PC-3 (cell line): ENCODE results near the gene LSM12. TPM values are rescaled to one million over a fixed set of nuclear protein-coding genes. Genes with fewer than 3 reads are reported as not detected.

Experiments
- ATAC-seq: fragments of 200-7000 bp; cut with Tn5 transposase; 2 replicates; pipeline ENCODE4 v1.9.1; 2020; ENCODE audit warnings: mild to moderate bottlenecking, moderate library complexity
- BruUV-seq: library from RNA; stranded (reverse); fragments of 400-500 nt; replicated peaks from 2 replicates; lab custom pipeline; 2021; lab: Mats Ljungman, UMichigan
- CTCF ChIA-PET: fragments of 300-600 bp; sonication (Branson Sonifier 250); formaldehyde crosslinking; loops from one replicate; lab custom pipeline; 2022; ENCODE audit warnings: antibody characterized with exemption; lab: Charles Lee
- POLR2A ChIA-PET: fragments of 300-600 bp; sonication (Branson Sonifier 250); formaldehyde crosslinking; loops from one replicate; lab custom pipeline; 2022; ENCODE audit warnings: antibody characterized with exemption; ENCODE audit not compliant: unreplicated experiment; lab: Charles Lee
- DNase-seq: peaks from one replicate; pipeline ENCODE4 v3.0.0-alpha.2; 2015
- H2AFZ ChIP-seq: fragments of 300-600 bp; sonication (generic); 2 replicates; pipeline ENCODE4 v1.6.0; 2016; ENCODE audit warnings: antibody characterized with exemption, low read length
- H3F3A ChIP-seq: fragments of 300-600 bp; sonication (generic); one replicate; pipeline ENCODE4 v1.6.0; 2017; ENCODE audit warnings: antibody characterized with exemption, low read length, control low read depth, mild to moderate bottlenecking; ENCODE audit not compliant: unreplicated experiment
- H3K27ac ChIP-seq: fragments of 300-600 bp; sonication (generic); 2 replicates; pipeline ENCODE4 v1.5.1; 2016; ENCODE audit warnings: mild to moderate bottlenecking, low read length
- H3K27me3 ChIP-seq: fragments of 300-600 bp; sonication (generic); 2 replicates; pipeline ENCODE4 v1.6.1; 2016; ENCODE audit warnings: low read length, mixed read lengths
- H3K36me3 ChIP-seq: fragments of 300-600 bp; sonication (generic); 2 replicates; pipeline ENCODE4 v1.6.1; 2016; ENCODE audit warnings: low read depth, mixed run types, low read length, mixed read lengths
- H3K4me1 ChIP-seq: fragments of 300-600 bp; sonication (generic); 2 replicates; pipeline ENCODE4 v1.5.1; 2016; ENCODE audit warnings: low read length; ENCODE audit not compliant: insufficient read depth
- H3K4me2 ChIP-seq: fragments of 300-600 bp; sonication (generic); 2 replicates; pipeline ENCODE4 v1.6.0; 2016; ENCODE audit warnings: low read length
- H3K4me3 ChIP-seq: fragments of 300-600 bp; sonication (generic); 2 replicates; pipeline ENCODE4 v1.5.1; 2016; ENCODE audit warnings: mild to moderate bottlenecking, low read length, mixed read lengths
- H3K79me2 ChIP-seq: fragments of 300-600 bp; sonication (generic); 2 replicates; pipeline ENCODE4 v1.6.1; 2017; ENCODE audit warnings: low read length, mixed read lengths
- H3K9ac ChIP-seq: fragments of 300-600 bp; sonication (generic); 2 replicates; pipeline ENCODE4 v1.6.0; 2016; ENCODE audit warnings: mild to moderate bottlenecking, low read length
- H3K9me2 ChIP-seq: fragments of 300-600 bp; sonication (generic); replicated peaks from 2 replicates; pipeline ENCODE4 v1.6.1; 2016; ENCODE audit warnings: mixed run types, low read length, mixed read lengths
- H3K9me3 ChIP-seq: fragments of 300-600 bp; sonication (generic); 2 replicates; pipeline ENCODE4 v1.6.1; 2016; ENCODE audit warnings: low read length, mixed read lengths
- H4K20me1 ChIP-seq: fragments of 300-600 bp; sonication (generic); 2 replicates; pipeline ENCODE4 v1.6.1; 2016; ENCODE audit warnings: low read length, mixed read lengths
- EZH2 ChIP-seq: fragments of 300-600 bp; sonication (generic); IDR thresholded peaks from one replicate; pipeline ENCODE4 v1.6.1; 2017; ENCODE audit warnings: antibody characterized with exemption, mild to moderate bottlenecking, low read length; ENCODE audit not compliant: unreplicated experiment
- EZH2phosphoT487 ChIP-seq: fragments of 300-600 bp; sonication (generic); IDR thresholded peaks from 2 replicates; pipeline ENCODE4 v1.6.1; 2018; ENCODE audit warnings: mild to moderate bottlenecking, antibody characterized with exemption, low read length, borderline replicate concordance
- intact Hi-C: fragments of 100-400 bp; cut with micrococcal nuclease; formaldehyde crosslinking; loops from 2 replicates; pipeline ENCODE4 v1.9.0; 2023
- total RNA-seq: library from RNA; depleted of rRNA; stranded (reverse); fragments of >200 nt; gene quantifications from 2 replicates; pipeline ENCODE4 v1.2.3, GENCODE V29; 2014
- TF ChIP-seq, protein P1 (sequence below): fragments of 300-600 bp; sonication (generic); conservative IDR thresholded peaks from 2 replicates; pipeline ENCODE4 v1.5.1; 2017; ENCODE audit warnings: antibody characterized with exemption, low read depth, mild to moderate bottlenecking, low read length

The LSM12 gene
- total RNA-seq, 1 experiment from 2014 or later: 118 TPM

DNA sequence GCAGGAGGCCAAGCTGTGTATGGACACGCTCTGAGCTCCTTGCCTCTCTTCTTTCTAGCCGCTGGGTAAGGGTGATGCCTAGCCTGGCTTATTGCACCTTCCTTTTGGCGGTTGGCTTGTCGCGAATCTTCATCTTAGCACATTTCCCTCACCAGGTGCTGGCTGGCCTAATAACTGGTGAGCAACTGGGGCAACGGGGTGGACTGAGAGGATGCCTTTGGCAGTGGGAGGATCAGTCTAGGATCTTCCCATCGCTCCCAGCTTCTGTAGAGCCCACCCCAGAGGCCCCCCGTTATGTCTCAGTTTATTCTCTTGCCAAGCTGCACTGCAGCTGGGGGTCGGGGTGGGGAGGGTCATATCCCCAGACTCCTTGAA, 8.4 kb upstream of the LSM12 start:
- no TSS peak for BruUV-seq
- no peaks in the 10 kb centered on the region for H3F3A ChIP-seq
- no peak overlapping the region for H3K4me2 ChIP-seq
- H3K9ac ChIP-seq: no peak overlapping the region
- no peak for DNase-seq
- TF ChIP-seq EZH2 (no peak), EZH2phosphoT487 (no peak)
- TF ChIP-seq, protein P1, sequence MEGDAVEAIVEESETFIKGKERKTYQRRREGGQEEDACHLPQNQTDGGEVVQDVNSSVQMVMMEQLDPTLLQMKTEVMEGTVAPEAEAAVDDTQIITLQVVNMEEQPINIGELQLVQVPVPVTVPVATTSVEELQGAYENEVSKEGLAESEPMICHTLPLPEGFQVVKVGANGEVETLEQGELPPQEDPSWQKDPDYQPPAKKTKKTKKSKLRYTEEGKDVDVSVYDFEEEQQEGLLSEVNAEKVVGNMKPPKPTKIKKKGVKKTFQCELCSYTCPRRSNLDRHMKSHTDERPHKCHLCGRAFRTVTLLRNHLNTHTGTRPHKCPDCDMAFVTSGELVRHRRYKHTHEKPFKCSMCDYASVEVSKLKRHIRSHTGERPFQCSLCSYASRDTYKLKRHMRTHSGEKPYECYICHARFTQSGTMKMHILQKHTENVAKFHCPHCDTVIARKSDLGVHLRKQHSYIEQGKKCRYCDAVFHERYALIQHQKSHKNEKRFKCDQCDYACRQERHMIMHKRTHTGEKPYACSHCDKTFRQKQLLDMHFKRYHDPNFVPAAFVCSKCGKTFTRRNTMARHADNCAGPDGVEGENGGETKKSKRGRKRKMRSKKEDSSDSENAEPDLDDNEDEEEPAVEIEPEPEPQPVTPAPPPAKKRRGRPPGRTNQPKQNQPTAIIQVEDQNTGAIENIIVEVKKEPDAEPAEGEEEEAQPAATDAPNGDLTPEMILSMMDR: no peak
- H3K4me1 ChIP-seq: peaks cover 17% of the 10 kb centered on the region
- no peak overlapping the region for H3K27ac ChIP-seq
- H3K79me2 ChIP-seq: peaks cover 25% of the 10 kb centered on the region
- H3K36me3 ChIP-seq: peaks cover 19% of the 10 kb centered on the region
- H3K27me3 ChIP-seq: no peaks in the 10 kb centered on the region
- no peak for ATAC-seq
- intact Hi-C loops: loop anchor here (10.0 kb wide), 1 partner anchor 110 kb away; the partner anchor contains the start of gene TMUB2
- no peaks in the 10 kb centered on the region for H3K9me2 ChIP-seq
- CTCF ChIA-PET: no interaction called here
- POLR2A ChIA-PET: interaction anchor here (0.8 kb wide), 1 partner anchor 9 kb away, joined by 4 read pairs; no protein-coding TSS in a partner anchor
- no peak overlapping the region for H2AFZ ChIP-seq
- H3K9me3 ChIP-seq: no peaks in the 10 kb centered on the region
- no peak overlapping the region for H3K4me3 ChIP-seq
- no peaks in the 10 kb centered on the region for H4K20me1 ChIP-seq

DNA sequence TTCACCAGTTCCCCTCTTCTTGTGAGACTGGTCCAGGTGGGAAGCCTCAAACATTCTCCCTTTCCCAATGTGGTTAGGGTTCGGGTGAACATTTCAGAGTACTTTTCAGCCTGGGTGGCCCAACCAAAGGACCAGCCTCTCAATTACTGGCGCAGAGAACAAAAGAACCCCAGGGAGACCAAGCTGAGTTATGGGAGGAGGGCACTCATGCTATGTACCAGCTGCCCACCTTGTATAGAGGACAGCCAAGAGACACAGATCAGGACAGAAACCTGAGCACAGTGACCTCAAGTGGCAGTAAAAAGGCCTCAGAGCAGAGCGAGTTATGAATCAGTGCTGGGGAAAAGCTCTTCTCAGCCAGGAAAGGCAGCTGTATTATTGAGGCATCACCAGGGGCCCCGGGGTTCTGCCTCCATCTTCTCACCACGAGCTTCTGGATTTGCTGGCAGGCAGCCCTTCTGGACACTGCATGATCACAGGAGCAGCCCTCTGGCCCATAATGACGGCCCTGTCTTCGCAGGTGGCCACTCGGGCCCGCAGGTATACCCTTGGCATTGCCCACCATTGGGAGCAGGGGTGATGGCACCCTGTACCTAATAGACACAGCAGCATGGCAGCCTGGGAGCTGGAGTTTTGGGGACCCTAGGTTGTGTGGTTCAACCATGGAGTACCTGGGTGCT, 7.9 kb upstream of the LSM12 start:
- no peak overlapping the region for H3K4me3 ChIP-seq
- H2AFZ ChIP-seq: no peak overlapping the region
- intact Hi-C loops: loop anchor here (10.0 kb wide), 1 partner anchor 110 kb away; the partner anchor contains the start of gene TMUB2
- CTCF ChIA-PET: no interaction called here
- H4K20me1 ChIP-seq: no peaks in the 10 kb centered on the region
- DNase-seq: no peak
- no peak overlapping the region for H3K9ac ChIP-seq
- POLR2A ChIA-PET: interaction anchor here (0.8 kb wide), 1 partner anchor 10 kb away, joined by 4 read pairs; no protein-coding TSS in a partner anchor
- H3K27ac ChIP-seq: no peak overlapping the region
- no peak overlapping the region for H3K4me2 ChIP-seq
- H3K9me3 ChIP-seq: no peaks in the 10 kb centered on the region
- no peaks in the 10 kb centered on the region for H3K9me2 ChIP-seq
- TF ChIP-seq EZH2 (no peak), EZH2phosphoT487 (no peak)
- TF ChIP-seq, protein P1: no peak
- no peaks in the 10 kb centered on the region for H3F3A ChIP-seq
- ATAC-seq: no peak
- H3K79me2 ChIP-seq: peaks cover 25% of the 10 kb centered on the region
- BruUV-seq: no TSS peak
- peaks cover 19% of the 10 kb centered on the region for H3K36me3 ChIP-seq
- H3K27me3 ChIP-seq: no peaks in the 10 kb centered on the region
- peaks cover 18% of the 10 kb centered on the region for H3K4me1 ChIP-seq

DNA sequence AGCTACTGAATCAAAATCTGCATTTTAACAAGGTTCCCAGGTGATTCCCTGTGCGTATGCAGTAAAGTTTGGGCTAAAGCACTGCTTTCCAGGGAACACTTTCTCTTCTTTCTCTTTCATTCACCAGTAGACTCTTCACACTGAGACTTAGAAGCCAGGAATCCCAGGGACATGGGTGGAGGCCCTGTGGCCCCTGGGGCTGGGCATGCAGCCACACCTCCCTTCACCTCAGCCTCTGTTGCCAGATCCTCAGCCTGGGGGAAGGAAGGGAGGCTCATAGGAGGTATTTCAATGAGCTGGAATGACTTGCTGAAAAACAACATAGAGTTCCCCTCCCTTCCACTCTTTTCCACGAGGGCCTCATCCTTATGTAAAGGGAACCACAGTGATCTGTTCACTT, 5.3 kb upstream of the LSM12 start:
- peak; percentile 41 for DNase-seq
- peak overlapping the region; percentile 85 for H3K27ac ChIP-seq
- H3K4me2 ChIP-seq: peak overlapping the region; percentile 88
- H3F3A ChIP-seq: no peaks in the 10 kb centered on the region
- intact Hi-C loops: loop anchor here (2.0 to 10.0 kb wide), 2 partner anchors 67 to 113 kb away; partner anchors contain the start of gene TMUB2
- no peak overlapping the region for H2AFZ ChIP-seq
- no TSS peak for BruUV-seq
- no peaks in the 10 kb centered on the region for H3K9me3 ChIP-seq
- no peak for ATAC-seq
- H3K9ac ChIP-seq: peak overlapping the region; percentile 84
- no peaks in the 10 kb centered on the region for H4K20me1 ChIP-seq
- H3K9me2 ChIP-seq: no peaks in the 10 kb centered on the region
- no peak for TF ChIP-seq EZH2phosphoT487
- TF ChIP-seq EZH2: no peak
- TF ChIP-seq, protein P1: no peak
- peaks cover 34% of the 10 kb centered on the region for H3K79me2 ChIP-seq
- peaks cover 16% of the 10 kb centered on the region for H3K36me3 ChIP-seq
- ChIA-PET POLR2A (no interaction called here), CTCF (interaction anchor here (0.8 kb wide), 1 partner anchor 44 kb away, joined by 3 read pairs; no protein-coding TSS in a partner anchor)
- no peaks in the 10 kb centered on the region for H3K27me3 ChIP-seq
- H3K4me3 ChIP-seq: peak overlapping the region; percentile 70
- peaks cover 24% of the 10 kb centered on the region for H3K4me1 ChIP-seq
